Activated T-helper 2 cell treated with anti-CD3 and anti-CD28 coated beads, Interferon-gamma antibody, Interleukin-2, Interleukin-4, amounts not matched to agents 10 μg/mL and 5 μg/mL and 100 μg/mL, durations not matched to agents 14 hours and 24 hours and 36 hours (primary cell): ENCODE measurements around the gene AEBP1. TPM values are rescaled to one million over a fixed set of nuclear protein-coding genes. Genes with fewer than 3 reads are reported as not detected.

Experiments used
- DNase-seq: peaks from one replicate; pipeline ENCODE4 v3.0.0; 2021; ENCODE audit warnings: low spot score
- H3K27ac Mint-ChIP-seq: one replicate; pipeline ENCODE4 v1.8.0; 2021; ENCODE audit warnings: mixed read lengths
- H3K27me3 Mint-ChIP-seq: one replicate; pipeline ENCODE4 v1.8.0; 2021; ENCODE audit warnings: low read depth, mixed read lengths
- H3K36me3 Mint-ChIP-seq: one replicate; pipeline ENCODE4 v1.8.0; 2021; ENCODE audit warnings: low read depth, mixed read lengths
- H3K4me1 Mint-ChIP-seq: one replicate; pipeline ENCODE4 v1.8.0; 2021; ENCODE audit warnings: low read depth, mixed read lengths
- H3K4me3 Mint-ChIP-seq: one replicate; pipeline ENCODE4 v1.8.0; 2021; ENCODE audit warnings: low read depth, mild to moderate bottlenecking, moderate library complexity, mixed read lengths
- H3K9me3 Mint-ChIP-seq: one replicate; pipeline ENCODE4 v1.8.0; 2021; ENCODE audit warnings: mixed read lengths
- intact Hi-C: fragments of 100-400 bp; cut with micrococcal nuclease; formaldehyde crosslinking; loops from one replicate; pipeline ENCODE4 v1.15.1; 2023
- total RNA-seq: library from RNA; stranded (reverse); gene quantifications from 2 replicates; pipeline ENCODE4 v1.2.3, GENCODE V29; 2022

The AEBP1 gene
- total RNA-seq, 1 donor from 2014 or later, result 38.7 TPM

DNA sequence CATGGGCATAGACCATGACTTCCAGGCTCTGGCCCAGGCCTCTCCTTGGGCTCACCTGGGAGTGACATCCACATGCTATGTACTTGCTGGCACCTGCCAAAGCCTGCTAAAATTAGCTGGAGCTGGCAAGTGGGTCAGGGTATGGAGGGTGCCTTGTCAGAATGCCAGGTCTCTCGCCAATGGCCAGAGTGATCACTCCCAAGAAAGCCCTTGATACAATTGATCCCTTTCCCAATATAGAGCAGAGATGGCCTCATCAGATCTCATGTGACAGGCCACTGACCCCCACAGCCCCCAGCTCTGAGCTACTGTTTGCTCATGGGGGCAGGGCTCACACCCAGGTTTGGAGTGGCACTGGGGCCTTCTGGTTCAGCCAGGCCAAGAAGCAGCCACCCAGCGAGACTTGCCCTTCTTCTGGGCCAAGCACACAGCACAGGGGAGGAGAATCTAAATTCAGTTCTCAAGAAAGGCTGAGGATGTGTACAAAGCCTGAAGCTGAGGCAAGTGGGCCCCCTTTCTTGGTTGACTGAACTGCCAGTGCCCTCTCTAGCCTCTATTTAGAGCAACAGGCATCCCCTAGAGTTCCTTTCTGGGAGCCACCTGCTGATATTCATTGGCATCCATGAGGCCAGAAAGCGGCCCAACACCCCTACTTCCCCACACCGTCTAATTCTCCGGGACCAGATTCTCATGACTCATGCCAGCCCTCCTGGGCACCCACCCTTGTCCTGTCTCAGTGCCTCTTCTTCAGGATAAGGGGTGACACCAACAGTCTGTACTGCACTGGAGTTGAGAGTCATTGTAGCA is 55.9 kb downstream of the AEBP1 start:
- H3K36me3 Mint-ChIP-seq, result no peaks in the 10 kb centered on the region
- no peak overlapping the region for H3K4me3 Mint-ChIP-seq
- intact Hi-C loops, result no loop called here
- no peaks in the 10 kb centered on the region for H3K4me1 Mint-ChIP-seq
- peaks cover 14% of the 10 kb centered on the region for H3K27me3 Mint-ChIP-seq
- DNase-seq, result no peak
- H3K27ac Mint-ChIP-seq, result no peak overlapping the region
- H3K9me3 Mint-ChIP-seq, result no peaks in the 10 kb centered on the region

GRCh38 chr7:44161371-44161770 is 57.2 kb downstream of the AEBP1 start:
- no peak for DNase-seq
- intact Hi-C loops, result no loop called here
- H3K4me1 Mint-ChIP-seq, result no peaks in the 10 kb centered on the region
- no peaks in the 10 kb centered on the region for H3K9me3 Mint-ChIP-seq
- no peaks in the 10 kb centered on the region for H3K36me3 Mint-ChIP-seq
- H3K27me3 Mint-ChIP-seq, result peaks cover 14% of the 10 kb centered on the region
- no peak overlapping the region for H3K4me3 Mint-ChIP-seq
- H3K27ac Mint-ChIP-seq, result no peak overlapping the region

GRCh38 chr7:44162179-44162578 is 58.0 kb downstream of the AEBP1 start:
- peaks cover 14% of the 10 kb centered on the region for H3K27me3 Mint-ChIP-seq
- H3K27ac Mint-ChIP-seq, result no peak overlapping the region
- no peaks in the 10 kb centered on the region for H3K9me3 Mint-ChIP-seq
- no peak overlapping the region for H3K4me3 Mint-ChIP-seq
- no peak for DNase-seq
- intact Hi-C loops, result no loop called here
- no peaks in the 10 kb centered on the region for H3K36me3 Mint-ChIP-seq
- H3K4me1 Mint-ChIP-seq, result no peaks in the 10 kb centered on the region

GRCh38 chr7:44162785-44163395 is 58.7 kb downstream of the AEBP1 start:
- DNase-seq, result no peak
- intact Hi-C loops, result no loop called here
- H3K27me3 Mint-ChIP-seq, result peaks cover 14% of the 10 kb centered on the region
- H3K36me3 Mint-ChIP-seq, result no peaks in the 10 kb centered on the region
- no peaks in the 10 kb centered on the region for H3K9me3 Mint-ChIP-seq
- H3K4me3 Mint-ChIP-seq, result no peak overlapping the region
- peaks cover 5% of the 10 kb centered on the region for H3K4me1 Mint-ChIP-seq
- no peak overlapping the region for H3K27ac Mint-ChIP-seq

DNA sequence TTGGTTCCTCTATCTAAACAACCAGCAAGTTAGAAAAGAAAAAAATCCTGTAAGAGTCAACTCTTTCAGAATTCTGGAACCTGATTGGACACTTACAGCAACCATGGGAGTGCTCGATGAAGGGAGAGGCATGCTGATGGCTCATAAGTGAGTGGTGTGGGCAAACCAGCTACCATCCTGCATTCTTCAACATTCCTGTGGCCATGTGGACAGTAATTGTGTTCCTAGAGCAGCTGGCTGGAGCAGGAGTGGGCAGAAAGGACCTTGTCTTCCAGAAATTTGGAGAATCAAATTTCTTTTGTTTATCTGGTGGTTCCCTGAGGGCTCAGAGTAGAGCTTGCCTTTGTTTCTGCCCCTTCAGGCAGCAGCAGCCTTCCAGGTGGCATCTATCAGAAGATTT is 59.4 kb downstream of the AEBP1 start:
- DNase-seq, result no peak
- Mint-ChIP-seq H3K9me3 (no peaks in the 10 kb centered on the region), H3K4me1 (peaks cover 6% of the 10 kb centered on the region), H3K27ac (no peak overlapping the region), H3K27me3 (peaks cover 14% of the 10 kb centered on the region), H3K36me3 (no peaks in the 10 kb centered on the region), H3K4me3 (no peak overlapping the region)
- intact Hi-C loops, result no loop called here

Other genes with a start within 250 kb of the AEBP1 start
- gene MRPS24, start 234.8 kb upstream of the AEBP1 start, total RNA-seq, result 106 and 108 TPM in 2 replicates
- gene URGCP, start 197.7 kb upstream of the AEBP1 start, total RNA-seq, result 23.7 and 27.6 TPM in 2 replicates
- 10.5 and 12.6 TPM in 2 replicates for gene UBE2D4, start 177.9 kb upstream of the AEBP1 start, total RNA-seq
- not detected in 2 replicates for gene SPDYE1, start 106.4 kb upstream of the AEBP1 start, total RNA-seq
- gene DBNL, start 59.6 kb upstream of the AEBP1 start, total RNA-seq, result 131 and 143 TPM in 2 replicates
- 0.67 and 0.73 TPM in 2 replicates for gene PGAM2, start 38.8 kb upstream of the AEBP1 start, total RNA-seq
- gene POLM, start 21.8 kb upstream of the AEBP1 start, total RNA-seq, result 36.8 and 42.7 TPM in 2 replicates
- gene POLD2, start 19.2 kb downstream of the AEBP1 start, total RNA-seq, result 205 and 215 TPM in 2 replicates
- not detected in 2 replicates for gene MYL7, start 37.0 kb downstream of the AEBP1 start, total RNA-seq
- 1.8 and 2.3 TPM in 2 replicates for gene GCK, start 85.1 kb downstream of the AEBP1 start, total RNA-seq
- 73.1 and 76.4 TPM in 2 replicates for gene YKT6, start 96.6 kb downstream of the AEBP1 start, total RNA-seq
- 1.9 and 2.1 TPM in 2 replicates for gene CAMK2B, start 221.2 kb downstream of the AEBP1 start, total RNA-seq